ENCODE results near the gene MAP3K5.

GRCh38 chr6:136723780-136724179 lies 68.5 kb downstream of the MAP3K5 start:
- no peak for TF ChIP-seq CTCF (IDR thresholded peaks at IDR 0.05)
- TF ChIP-seq POLR2A (IDR thresholded peaks at IDR 0.05), result no peak

Data from gastroesophageal sphincter (tissue), 3 donors.